Measurements from ENCODE around the gene DENND1B.

DENND1B gene, protein sequence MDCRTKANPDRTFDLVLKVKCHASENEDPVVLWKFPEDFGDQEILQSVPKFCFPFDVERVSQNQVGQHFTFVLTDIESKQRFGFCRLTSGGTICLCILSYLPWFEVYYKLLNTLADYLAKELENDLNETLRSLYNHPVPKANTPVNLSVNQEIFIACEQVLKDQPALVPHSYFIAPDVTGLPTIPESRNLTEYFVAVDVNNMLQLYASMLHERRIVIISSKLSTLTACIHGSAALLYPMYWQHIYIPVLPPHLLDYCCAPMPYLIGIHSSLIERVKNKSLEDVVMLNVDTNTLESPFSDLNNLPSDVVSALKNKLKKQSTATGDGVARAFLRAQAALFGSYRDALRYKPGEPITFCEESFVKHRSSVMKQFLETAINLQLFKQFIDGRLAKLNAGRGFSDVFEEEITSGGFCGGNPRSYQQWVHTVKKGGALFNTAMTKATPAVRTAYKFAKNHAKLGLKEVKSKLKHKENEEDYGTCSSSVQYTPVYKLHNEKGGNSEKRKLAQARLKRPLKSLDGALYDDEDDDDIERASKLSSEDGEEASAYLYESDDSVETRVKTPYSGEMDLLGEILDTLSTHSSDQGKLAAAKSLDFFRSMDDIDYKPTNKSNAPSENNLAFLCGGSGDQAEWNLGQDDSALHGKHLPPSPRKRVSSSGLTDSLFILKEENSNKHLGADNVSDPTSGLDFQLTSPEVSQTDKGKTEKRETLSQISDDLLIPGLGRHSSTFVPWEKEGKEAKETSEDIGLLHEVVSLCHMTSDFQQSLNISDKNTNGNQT

DNA sequence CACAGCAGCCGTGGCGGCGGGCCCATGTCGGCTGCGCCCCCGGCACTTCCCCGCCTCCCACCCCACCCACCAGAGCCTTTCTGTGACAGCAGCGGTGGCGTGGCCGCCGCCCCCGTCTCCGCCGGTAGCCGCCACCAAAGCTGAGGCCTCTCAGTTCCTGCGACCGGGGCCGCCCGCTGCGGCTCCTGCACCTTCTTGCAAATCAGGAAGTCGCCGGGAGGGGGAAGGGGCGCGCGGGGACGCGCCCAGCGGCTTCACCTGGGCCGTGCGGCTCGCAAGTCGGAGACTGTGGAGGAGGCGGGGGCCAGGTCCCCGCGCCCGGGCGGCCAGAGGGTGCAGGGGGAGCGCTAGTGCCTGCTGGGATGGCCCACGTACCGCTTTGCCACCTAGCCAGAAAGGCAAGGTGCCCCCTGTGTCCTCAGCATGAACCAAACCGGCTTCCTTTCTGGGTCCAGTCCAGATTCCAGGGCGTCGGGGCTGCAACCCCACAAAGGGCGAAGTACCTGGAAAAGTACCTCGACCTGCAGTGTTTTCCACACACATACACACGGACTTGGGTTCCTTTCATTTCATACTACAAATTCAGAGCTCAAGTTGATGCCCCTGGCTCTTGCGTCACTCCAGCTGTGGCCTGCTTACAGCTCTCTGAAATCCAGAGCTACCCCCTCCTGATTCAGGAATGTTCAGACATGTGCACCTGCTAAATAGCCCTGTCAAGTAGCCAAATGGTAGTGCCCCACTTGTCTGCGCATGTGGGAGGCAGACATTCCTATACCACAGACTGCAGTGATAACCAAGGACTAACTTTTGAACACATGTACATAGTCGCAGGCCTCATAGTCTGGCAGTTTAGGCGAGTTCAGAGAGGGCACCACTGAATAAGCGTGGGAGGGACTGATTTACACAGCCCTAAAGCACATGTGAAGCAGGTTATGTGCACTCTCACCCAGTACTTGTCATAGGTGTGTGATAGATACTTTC, at the start of gene DENND1B:
Gene DENND1B, minus strand, starts transcription at position 199 of the 981 bp plus-strand sequence. CDS start 325 bp downstream, outside the sequence.
- peak; percentile 87 for DNase-seq

DNA sequence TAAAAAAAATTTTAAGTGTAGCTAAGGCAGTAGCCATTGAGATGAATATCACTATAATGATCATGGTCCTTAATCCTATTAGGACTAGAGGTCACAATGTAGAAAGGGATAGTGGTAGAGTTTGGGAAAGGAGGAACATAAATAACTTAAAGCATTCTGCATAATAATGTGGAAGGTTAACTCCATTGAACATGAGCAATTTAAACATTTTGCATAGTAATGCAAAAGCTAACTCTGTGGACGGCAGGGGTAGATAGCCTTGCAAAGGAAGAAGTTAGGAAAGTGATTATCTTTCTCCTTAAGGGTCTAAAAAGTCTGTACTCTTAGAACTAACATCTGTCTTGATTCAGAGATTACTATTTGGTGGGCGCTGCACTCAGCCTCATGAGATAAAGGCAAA, 39.0 kb upstream of the DENND1B start:
- no peak for DNase-seq

DNA sequence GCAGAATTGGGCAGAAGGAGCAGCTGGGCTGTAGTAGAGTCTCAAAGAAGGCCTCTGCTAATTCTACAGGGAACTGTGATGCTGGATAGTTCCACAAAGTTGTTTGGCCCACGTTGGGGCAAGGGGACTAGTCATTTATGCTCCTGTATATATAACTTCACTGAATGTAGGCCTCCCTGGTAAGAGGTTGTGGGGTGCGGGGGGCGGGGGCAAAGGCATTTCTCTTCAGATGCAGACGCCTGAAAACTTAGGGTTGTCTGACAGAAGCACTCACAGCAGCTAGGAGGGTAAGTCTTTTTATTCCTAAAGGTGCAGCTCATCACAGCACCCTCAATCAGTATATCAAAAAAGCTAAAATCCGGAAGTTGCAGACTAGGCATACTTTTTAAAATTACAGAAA, 38.5 kb upstream of the DENND1B start:
- DNase-seq, result no peak

DNA sequence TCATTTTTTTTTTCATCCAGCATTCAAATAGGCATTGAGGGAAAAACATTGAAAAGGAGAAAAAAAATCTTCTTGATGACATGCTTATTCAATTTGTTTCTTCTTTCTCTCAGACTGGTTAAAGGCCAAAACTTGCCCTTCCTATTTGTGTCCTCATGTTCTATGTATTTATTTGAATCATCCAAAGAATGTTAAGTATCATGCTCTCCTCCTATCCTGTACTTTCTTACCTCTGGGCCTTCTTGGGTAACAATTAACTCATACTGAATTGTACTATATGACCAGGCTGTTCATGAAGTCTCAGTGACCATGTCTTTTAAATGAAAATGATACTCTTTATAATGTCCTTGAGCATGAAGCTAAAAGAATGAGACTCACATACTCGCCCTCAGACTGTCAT, 36.5 kb upstream of the DENND1B start:
- DNase-seq, result no peak

DNA sequence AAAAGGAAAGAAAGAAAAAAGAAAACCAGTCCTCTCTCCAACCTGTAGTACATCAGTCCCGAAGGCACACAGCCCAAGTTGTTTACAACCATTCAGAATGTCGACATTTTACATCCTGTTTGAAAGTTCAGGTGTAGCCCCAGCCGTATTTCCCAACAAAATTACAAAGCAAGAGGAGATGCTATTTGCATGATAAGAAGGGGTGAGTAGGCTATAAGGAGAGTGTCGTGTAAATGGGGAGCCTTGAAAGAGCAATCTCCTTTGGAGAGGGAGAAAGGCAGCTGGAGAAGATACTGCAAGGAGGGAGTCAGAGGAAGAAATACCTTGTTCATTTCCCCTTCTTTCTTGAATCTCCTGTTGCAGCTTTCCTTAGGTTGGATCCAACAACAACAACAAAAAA, 35.5 kb upstream of the DENND1B start:
- DNase-seq, result no peak

DNA sequence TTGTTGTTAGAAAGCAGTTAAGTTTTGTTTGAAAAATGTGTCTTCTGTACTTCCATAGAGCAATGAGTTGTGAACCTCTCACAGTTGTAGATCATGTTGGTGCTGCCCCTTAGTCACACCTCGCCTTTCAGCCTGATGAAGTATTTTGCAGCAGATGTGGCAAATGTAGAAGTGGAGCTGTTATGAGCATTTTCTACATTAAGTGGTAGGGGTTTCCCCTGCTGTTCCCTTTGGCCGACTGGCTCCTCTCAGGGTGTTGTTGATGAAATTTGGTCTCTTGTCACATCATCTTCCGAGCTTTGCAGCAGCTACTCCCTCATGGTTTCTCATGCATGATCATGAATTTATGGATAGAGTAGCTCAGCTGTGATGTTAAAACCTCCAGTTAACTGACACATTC, 33.6 kb upstream of the DENND1B start:
- peak; percentile 2 for DNase-seq

- no peak for DNase-seq
Measured at GRCh38 chr1:197807739-197808453, 32.6 kb upstream of the DENND1B start.

DNA sequence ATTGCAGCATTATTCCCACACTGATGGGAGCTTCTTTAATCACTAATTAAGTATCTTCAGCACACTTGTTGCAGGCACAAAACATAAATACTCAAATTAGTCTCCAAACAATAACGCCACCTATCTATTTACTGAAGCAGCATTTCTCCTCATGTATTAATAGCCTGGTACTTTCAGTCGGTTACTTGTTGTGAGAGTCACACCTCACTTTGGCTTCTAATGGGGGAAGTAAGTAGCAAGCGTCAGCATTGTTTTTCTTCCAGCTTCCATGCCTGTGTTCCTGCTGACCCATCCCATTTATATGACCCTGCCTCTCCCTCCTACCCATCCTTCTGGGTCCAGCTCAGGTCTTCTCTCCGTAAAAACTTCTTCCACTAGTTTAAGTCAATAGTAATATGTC, 31.9 kb upstream of the DENND1B start:
- peak; percentile 14 for DNase-seq

DNA sequence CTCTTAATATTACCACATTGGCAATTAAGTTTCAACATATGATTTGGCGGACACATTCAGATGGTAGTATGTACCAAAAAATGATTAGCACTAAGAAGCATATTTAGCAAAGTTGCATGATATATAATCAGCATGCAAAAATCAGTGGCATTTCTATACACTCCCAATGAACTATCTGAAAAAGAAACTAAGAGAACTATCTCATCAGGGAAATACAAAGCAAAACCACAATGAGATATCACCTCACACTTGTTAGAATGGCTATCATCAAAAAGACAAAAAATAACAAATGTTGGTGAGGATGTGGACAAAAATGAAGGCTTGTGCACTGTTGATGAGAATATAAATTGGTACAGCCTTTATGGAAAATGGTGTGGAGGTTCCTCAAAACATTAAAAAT, 31.4 kb upstream of the DENND1B start:
- peak; percentile 10 for DNase-seq

DNA sequence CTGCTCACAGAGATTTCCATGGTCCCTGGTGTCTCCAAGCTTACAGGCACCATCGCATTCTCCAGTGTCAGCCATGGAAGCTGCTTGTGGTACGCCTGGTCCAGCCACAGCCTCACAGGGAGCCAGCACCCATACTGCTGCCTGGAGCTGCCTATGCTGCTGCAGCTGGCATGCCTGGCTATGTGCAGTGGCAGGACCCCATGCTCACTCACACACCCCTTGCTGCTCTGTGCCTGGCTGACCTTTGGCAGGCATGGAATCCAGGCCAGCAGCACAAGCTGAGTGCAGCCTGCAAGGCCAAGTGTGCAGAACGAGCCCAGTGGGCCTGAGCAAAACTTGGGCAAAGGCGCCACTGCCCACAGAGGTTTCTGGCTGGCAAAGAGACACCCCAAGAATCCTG, 26.4 kb upstream of the DENND1B start:
- DNase-seq, result no peak

DNA sequence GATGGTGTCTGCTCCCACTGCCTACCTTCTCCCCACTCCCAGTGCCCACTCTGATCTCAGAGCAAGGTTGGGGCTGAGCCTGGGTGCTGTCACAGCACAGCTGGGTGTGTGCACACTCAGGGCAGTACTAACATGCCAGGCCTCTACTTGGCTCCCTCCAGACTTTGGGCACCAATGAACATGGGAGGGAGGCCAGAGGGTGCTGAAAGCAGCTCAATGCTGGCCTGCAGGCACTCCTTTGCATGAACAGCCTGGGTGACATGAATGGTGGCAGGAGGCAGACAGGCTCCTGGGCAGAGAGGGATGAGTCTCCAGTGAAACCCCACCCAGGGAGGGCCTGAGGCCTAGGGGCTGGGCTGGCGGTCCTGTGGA, 25.8 kb upstream of the DENND1B start:
- DNase-seq, result no peak

GRCh38 chr1:197800379-197801110, 25.3 kb upstream of the DENND1B start:
- no peak for DNase-seq

DNA sequence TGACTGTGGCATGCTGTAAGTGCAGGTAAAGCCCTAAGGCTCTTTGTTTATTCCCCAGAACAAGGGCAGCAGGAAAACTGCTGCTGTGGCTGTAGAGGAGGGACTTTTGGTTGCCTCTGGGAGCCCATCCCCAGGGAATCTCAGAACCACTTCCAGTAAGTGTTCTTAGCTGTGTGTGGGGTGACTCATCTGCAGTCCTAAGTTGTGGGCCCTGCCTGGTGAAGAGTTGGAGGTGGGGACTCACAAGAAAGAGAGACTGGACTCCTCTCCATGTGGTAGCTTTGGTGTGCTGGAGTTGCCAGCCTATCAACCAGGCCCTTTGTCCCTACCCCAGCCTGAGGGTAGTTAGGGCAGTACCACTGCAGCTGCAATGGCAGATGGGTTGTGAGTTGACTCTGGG, 24.0 kb upstream of the DENND1B start:
- DNase-seq, result no peak

GRCh38 chr1:197798492-197798891, 23.2 kb upstream of the DENND1B start:
- DNase-seq, result no peak

DNA sequence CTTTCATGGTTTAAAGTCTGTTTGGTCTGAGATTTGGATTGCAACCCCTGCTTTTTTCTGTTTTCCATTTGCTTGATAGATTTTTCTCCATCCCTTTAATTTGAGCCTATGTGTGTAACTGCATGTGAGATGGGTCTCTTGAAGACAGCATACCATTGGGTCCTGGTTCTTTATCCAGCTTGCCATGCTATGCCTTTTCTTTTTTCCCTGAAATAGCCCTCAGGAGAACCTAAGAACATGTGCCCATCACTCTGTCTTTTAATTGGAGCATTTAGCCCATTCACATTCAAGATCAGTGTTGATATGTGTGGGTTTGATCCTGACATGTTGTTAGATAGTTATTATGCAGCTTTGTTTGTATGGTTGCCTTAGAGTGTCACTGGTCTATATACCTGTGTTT, 21.7 kb upstream of the DENND1B start:
- no peak for DNase-seq

GRCh38 chr1:197788741-197789739, 13.8 kb upstream of the DENND1B start:
- no peak for DNase-seq

GRCh38 chr1:197787623-197788536, 12.6 kb upstream of the DENND1B start:
- DNase-seq, result no peak

DNA sequence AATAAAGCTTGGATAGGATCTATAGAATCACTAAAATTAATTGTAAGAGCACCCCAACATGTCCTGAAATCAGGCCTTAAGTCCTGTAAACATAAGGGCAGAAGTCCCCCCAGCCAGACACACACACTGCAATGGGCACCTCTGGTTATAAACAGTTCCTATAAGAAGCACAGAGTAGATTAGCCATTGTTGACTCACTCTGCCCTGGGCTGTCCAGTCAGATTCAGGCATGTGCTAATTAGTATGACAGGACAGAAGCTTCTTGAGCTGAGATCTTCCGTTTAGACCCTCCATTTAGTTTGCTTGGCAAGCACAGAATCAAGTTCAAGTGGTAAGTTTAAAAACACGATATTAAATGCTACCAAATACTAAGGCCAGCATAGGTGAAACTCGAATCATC, 11.8 kb upstream of the DENND1B start:
- DNase-seq, result no peak

DNA sequence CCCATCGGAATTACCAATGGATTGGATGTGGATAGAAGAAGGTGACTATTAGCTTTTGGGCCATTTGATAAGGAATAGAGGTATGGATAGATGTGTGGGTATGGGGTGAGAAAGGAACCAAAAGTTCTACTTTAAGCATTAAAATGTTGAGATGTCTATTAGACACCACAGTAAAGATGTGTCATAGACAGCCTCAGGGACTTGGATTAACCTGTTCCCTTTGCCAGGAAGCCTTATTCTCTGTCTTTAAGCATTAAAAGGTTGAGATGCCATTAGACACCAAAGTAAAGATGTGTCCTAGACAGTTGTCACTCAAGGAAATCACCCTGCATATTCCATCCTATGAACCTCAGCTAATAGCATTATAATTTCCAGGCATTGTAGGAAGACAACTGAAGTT, 11.0 kb upstream of the DENND1B start:
- DNase-seq, result no peak

Data from CD4-positive, alpha-beta T cell treated with Interleukin-17A for 1 hour (primary cell).